ENCODE data around the gene SIGLECL1.
"Not testable (repeated sequence)": the region's sequence is repeated elsewhere in the genome, so short reads cannot be mapped to it uniquely, and the experiment has no call there.

SIGLECL1 gene

DNA sequence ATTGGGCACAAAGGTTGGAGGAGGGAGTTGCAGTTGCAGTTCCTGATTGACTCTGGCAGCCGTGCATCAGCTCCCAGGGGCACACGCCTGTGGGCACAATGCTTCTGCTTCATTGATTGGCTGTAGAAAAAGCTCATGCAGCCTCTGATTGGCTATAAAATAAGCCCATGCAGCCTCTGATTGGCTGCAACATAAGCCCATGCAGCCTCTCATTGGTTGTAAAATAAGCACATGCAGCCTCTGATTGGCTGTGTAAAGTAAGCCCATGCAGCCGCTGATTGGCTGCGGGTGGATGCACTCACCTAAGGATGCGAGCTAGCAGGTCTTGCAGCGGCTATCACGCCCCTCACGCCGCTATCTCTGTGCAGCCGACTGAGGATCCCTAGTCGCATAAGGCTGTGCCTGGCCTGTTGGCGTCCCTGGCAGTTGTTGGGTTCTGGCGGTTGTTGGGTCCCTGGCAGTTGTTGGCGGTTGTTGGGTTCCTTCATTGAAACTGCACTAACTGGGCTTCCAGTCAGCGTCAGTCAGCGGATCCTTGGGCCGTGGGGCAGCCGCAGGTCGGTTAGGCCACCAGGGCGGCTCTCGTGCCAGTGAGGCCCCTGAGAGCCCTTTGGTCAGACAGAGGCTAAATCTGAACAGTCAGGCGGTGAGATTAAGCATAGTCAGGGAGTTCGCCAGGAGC, at the start of gene SIGLECL1:
TSS of gene SIGLECL1 (plus strand) at position 295 of the 682 bp plus-strand sequence. CDS start 12,993 bp downstream, outside the sequence.
- no peak for DNase-seq

DNA sequence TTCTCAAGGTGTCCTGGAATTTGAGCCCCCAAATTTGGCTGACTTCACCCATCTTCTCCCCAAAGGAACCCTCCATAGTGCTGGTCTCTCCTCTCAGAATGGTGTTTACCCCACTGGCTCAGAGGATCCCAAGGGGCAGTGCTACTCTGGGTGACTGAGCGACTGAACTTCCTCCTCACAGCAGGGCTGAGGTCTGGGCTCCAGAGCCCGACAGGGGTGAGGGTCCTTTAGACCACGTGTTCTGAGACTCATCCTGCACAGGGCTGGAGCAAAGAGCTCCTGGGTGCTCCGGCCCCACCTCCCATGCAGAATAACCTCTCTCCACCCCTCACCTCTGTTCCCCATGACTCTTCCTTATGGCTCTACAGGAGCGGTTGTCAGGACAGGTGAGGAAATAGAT, 49.2 kb upstream of the SIGLECL1 start:
- no peak for DNase-seq

DNA sequence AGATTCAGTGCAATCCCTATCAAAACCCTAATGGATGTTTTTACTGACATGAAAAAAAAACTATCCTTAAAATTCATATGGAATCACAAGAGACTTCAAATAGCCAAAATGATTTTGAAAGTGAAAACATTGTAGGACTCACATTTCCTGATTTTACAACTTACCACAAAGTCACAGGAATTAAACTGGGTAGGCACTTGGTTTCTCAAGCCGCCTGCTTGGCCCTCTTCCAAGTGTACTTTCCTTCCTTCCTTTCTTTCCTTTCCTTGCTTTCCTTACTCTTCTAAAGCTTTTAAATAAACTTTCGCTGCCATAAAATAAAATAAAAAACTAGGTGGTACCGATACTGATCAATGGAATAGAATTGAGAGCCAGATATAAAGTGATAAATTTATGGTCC, 47.0 kb upstream of the SIGLECL1 start:
- DNase-seq: no peak

GRCh38 chr19:51204321-51204720, 46.6 kb upstream of the SIGLECL1 start:
- DNase-seq: no peak

- no peak for DNase-seq
Measured at GRCh38 chr19:51207747-51208146, 43.1 kb upstream of the SIGLECL1 start.

GRCh38 chr19:51210191-51210784, 40.6 kb upstream of the SIGLECL1 start:
- DNase-seq: no peak

DNA sequence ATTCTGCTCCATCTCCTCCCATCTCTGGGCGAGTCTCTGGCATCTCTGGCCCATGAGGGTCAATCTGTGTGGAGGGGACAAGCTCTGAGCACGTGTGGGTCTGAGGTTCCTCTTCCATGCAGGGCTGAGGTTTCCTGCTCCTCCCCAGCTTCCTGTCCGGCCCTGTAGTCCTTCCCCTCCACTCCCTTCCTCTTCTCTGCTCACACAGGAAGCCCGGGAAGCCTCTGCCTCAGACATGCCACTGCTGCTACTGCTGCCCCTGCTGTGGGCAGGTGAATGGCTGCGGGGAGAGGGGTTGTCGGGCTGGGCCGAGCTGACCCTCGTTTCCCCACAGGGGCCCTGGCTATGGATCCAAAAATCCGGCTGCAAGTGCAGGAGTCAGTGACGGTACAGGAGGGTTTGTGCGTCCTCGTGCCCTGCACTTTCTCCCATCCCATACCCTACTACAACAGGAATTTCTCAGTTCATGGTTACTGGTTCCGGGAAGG, 40.0 kb upstream of the SIGLECL1 start:
- DNase-seq: not testable (repeated sequence)

DNA sequence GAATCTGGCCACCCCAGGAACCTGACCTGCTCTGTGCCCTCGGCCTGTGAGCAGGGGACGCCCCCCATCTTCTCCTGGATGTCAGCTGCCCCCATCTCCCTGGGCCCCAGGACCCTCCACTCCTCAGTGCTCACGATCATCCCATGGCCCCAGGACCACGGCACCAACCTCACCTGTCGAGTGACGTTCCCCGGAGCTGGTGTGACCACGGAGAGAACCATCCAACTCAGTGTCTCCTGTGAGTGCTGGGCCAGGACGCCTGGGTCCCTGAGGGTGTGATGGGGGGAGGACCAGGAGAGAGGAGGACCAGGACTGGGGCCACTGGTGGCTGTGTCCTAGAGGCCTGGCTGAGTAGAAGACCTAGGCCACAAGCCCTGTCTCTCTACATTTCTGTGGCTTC, 39.0 kb upstream of the SIGLECL1 start:
- no peak for DNase-seq

DNA sequence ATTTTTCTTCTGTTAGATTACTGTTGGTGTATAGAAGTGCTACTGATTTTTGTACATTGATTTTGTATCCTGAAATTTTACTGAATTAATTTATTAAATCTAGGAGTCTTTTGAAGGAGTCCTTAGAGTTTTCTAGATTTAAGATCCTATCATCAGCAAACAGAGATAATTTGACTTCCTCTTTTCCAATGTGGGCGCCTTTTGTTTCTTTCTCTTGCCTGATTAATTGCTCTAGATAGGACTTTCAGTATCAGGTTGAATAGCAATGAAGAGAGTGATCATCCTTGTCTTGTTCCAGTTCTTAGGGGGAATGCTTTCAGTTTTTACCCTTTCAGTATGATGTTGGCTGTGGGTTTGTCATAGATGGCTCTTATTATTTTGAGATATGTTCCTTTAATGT, 31.6 kb upstream of the SIGLECL1 start:
- no peak for DNase-seq

GRCh38 chr19:51219971-51220370, 30.9 kb upstream of the SIGLECL1 start:
- no peak for DNase-seq

- no peak for DNase-seq
Measured at GRCh38 chr19:51220996-51221395, 29.9 kb upstream of the SIGLECL1 start.

GRCh38 chr19:51224163-51224641, 26.7 kb upstream of the SIGLECL1 start:
- no peak for DNase-seq

GRCh38 chr19:51224898-51225393, 25.9 kb upstream of the SIGLECL1 start, which contains the start of gene CD33:
Gene CD33 (plus strand): TSS chr19:51225080. CDS start chr19:51225119, 39 bp downstream.
- not testable (repeated sequence) for DNase-seq

DNA sequence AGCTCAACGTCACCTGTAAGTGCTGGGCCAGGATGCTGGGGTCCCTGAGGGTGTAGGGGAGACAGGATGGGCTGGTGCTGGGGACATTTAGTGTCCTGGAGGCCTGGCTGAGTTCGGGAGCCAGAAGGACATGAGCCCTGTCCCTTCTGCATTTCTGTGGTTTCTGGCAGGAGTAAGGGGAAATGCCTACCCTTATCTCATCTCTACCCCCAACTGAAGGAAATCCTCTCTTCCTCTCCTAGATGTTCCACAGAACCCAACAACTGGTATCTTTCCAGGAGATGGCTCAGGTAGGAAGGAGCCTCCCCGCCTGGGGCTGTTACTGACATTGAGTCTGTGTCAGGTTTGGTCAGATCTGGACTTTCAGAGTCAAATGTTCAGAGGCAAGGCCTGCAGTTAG, 24.8 kb upstream of the SIGLECL1 start:
- no peak for DNase-seq

GRCh38 chr19:51227326-51227725, 23.6 kb upstream of the SIGLECL1 start:
- no peak for DNase-seq

GRCh38 chr19:51227966-51228365, 22.9 kb upstream of the SIGLECL1 start:
- DNase-seq: no peak

- DNase-seq: no peak
Measured at GRCh38 chr19:51240866-51241265, 10.0 kb upstream of the SIGLECL1 start.

DNA sequence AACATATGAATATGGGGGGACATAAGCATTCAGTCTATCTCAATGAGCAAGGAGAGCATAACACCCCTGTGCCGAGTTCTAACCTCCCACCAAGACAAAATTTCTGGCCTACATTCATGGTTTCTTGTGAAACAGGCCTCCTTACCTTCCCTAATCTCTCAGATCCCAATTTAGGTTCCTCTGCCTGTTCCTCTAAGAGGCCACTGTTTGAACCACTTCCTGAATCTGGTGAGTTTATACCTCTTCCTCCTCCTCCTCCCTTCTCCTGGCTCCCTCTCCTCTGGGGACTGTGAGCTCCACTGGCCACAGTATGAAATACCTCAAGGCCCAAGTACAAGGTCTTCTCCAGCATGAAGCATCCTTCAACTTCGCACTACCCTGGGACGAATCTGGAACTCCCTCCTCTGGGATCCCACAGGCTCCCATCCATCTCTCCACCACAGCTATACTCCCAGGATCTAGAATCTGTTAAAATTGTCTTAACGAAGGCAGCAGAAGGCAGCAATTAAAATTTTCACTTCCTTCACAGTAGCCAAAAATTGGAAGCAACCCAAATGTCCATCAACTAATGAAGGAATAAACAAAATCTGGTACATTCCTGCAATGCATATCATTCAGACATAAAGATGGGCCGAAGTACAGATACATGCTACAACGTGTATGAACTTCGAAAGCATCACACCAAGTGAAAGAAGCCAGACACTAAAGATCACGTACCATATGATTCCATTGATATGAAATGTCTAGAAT, 7.8 kb upstream of the SIGLECL1 start:
- no peak for DNase-seq

GRCh38 chr19:51246164-51246552, 4.7 kb upstream of the SIGLECL1 start:
- no peak for DNase-seq

DNA sequence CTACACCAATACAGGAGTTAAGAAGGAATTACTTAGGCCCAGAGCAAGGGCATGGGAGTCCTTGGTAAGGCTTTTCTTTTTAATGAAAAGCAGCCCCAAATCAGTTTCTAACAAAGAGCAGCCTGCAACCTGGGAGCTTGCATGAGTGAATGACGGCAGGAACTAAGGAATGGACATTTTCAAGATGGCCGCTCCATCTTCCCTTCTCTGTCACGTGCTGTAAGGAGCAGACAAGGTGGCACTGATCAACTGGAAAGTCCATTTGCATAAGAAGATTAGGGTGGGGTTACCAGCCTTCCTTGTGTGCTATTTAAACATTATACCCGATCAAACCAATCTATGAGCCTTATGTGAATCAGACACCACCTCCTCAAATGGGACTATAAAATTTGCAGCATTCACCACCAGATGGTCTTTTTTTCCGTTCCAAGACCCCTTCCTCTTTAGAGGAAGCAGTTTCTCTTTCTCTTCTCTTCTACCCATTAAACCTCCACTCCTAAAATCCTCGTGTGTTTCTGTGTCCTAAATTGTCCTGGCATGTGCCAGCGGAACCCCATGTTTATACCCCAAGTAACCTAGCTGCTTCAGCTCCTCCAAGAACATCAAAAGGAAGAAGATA, 2.8 kb upstream of the SIGLECL1 start:
- no peak for DNase-seq

DNA sequence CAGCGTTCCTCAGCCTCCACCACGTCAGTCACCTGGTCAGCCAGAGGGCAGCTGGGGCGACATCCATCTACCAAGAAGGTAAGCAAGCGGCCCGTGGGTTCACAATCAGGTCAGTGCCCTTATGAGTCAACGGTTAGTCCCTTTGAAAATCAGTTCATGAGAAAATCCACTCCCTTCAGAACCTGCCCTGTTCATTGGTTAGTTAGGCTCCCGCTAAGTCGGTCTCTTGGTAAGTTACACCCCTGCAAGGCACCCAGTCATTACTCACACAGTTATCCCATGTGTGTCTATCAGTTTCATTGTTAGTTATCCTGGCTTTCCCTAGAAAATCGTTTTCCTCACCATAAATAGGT, 564 bp downstream of the SIGLECL1 start:
- no peak for DNase-seq

- DNase-seq: no peak
Measured at GRCh38 chr19:51252306-51253079, 1.6 kb downstream of the SIGLECL1 start.

Measured in activated CD8-positive, alpha-beta memory T cell treated with anti-CD3 and anti-CD28 coated beads, Interleukin-2, amount 50 U/mL, for 4 hours (primary cell).